Medulla oblongata (tissue), 1 donor: Measurements from ENCODE around the gene AMY2B.
"Not testable (repeated sequence)": the region's sequence is repeated elsewhere in the genome, so short reads cannot be mapped to it uniquely, and the experiment has no call there.

Experiments
- DNase-seq: peaks from one replicate; pipeline ENCODE4 v3.0.0-alpha.2; 2015; ENCODE audit errors: extremely low spot score

AMY2B gene

GRCh38 chr1:103571289-103571688 is at the start of gene AMY2B:
AMY2B (plus strand) TSS chr1:103571589; CDS start chr1:103571603, 14 bp downstream.
- DNase-seq, result not testable (repeated sequence)

- DNase-seq, result no peak
Measured at GRCh38 chr1:103523346-103523745, 48.0 kb upstream of the AMY2B start.

- DNase-seq, result peak; percentile 50
Measured at GRCh38 chr1:103525114-103525606, 46.2 kb upstream of the AMY2B start.

GRCh38 chr1:103525607-103526507 is 45.5 kb upstream of the AMY2B start, which contains the start of gene RNPC3:
RNPC3 (plus strand) TSS chr1:103525699; CDS start chr1:103526071, 372 bp downstream.
- peak; percentile 93 for DNase-seq

GRCh38 chr1:103527331-103527730 is 44.1 kb upstream of the AMY2B start:
- no peak for DNase-seq

- DNase-seq, result no peak
Measured at GRCh38 chr1:103529746-103530145, 41.6 kb upstream of the AMY2B start.

GRCh38 chr1:103538226-103538625 is 33.2 kb upstream of the AMY2B start:
- DNase-seq, result no peak

GRCh38 chr1:103541431-103541830 is 30.0 kb upstream of the AMY2B start:
- no peak for DNase-seq

- DNase-seq, result no peak
Measured at GRCh38 chr1:103546496-103546895, 24.9 kb upstream of the AMY2B start.

- no peak for DNase-seq
Measured at GRCh38 chr1:103547840-103548239, 23.5 kb upstream of the AMY2B start.

- no peak for DNase-seq
Measured at GRCh38 chr1:103560427-103560826, 11.0 kb upstream of the AMY2B start.

GRCh38 chr1:103561124-103561523 is 10.3 kb upstream of the AMY2B start:
- not testable (repeated sequence) for DNase-seq

- DNase-seq, result peak; percentile 2
Measured at GRCh38 chr1:103561643-103562395, 9.6 kb upstream of the AMY2B start.

GRCh38 chr1:103563056-103563455 is 8.3 kb upstream of the AMY2B start:
- no peak for DNase-seq

GRCh38 chr1:103569493-103569892 is 1.9 kb upstream of the AMY2B start:
- no peak for DNase-seq

GRCh38 chr1:103576065-103576464 is 4.7 kb downstream of the AMY2B start:
- no peak for DNase-seq

GRCh38 chr1:103576784-103577183 is 5.4 kb downstream of the AMY2B start:
- DNase-seq, result not testable (repeated sequence)

GRCh38 chr1:103582464-103582863 is 11.1 kb downstream of the AMY2B start:
- DNase-seq, result no peak

- DNase-seq, result no peak
Measured at GRCh38 chr1:103583887-103584286, 12.5 kb downstream of the AMY2B start.

- DNase-seq, result no peak
Measured at GRCh38 chr1:103584537-103584936, 13.1 kb downstream of the AMY2B start.

- DNase-seq, result not testable (repeated sequence)
Measured at GRCh38 chr1:103602740-103603139, 31.4 kb downstream of the AMY2B start.

GRCh38 chr1:103616362-103616761 is 45.0 kb downstream of the AMY2B start:
- DNase-seq, result no peak
